ENCODE results near the gene NSMCE4A.
"Not testable (repeated sequence)": the region's sequence is repeated elsewhere in the genome, so short reads cannot be mapped to it uniquely, and the experiment has no call there.

The NSMCE4A gene

GRCh38 chr10:121988361-121989324, 13.6 kb upstream of the NSMCE4A start, which contains the start of gene TACC2:
Gene TACC2, plus strand, starts transcription at chr10:121989163. Its CDS starts 32,819 bp downstream, at chr10:122021982.
- no peak for DNase-seq

GRCh38 chr10:121984463-121984862, 9.4 kb upstream of the NSMCE4A start:
- no peak for DNase-seq

GRCh38 chr10:121983852-121984251, 8.8 kb upstream of the NSMCE4A start:
- no peak for DNase-seq

- DNase-seq, result no peak
Measured at GRCh38 chr10:121981346-121981745, 6.3 kb upstream of the NSMCE4A start.

GRCh38 chr10:121978511-121978910, 3.5 kb upstream of the NSMCE4A start:
- no peak for DNase-seq

GRCh38 chr10:121976607-121977006, 1.6 kb upstream of the NSMCE4A start:
- DNase-seq, result no peak

- DNase-seq, result no peak
Measured at GRCh38 chr10:121975295-121976086, 474 bp upstream of the NSMCE4A start.

- no peak for DNase-seq
Measured at GRCh38 chr10:121974019-121974534, 940 bp downstream of the NSMCE4A start.

- DNase-seq, result not testable (repeated sequence)
Measured at GRCh38 chr10:121969086-121969485, 5.9 kb downstream of the NSMCE4A start.

- no peak for DNase-seq
Measured at GRCh38 chr10:121965996-121966395, 9.0 kb downstream of the NSMCE4A start.

- DNase-seq, result no peak
Measured at GRCh38 chr10:121961456-121961855, 13.6 kb downstream of the NSMCE4A start.

GRCh38 chr10:121959671-121960070, 15.3 kb downstream of the NSMCE4A start:
- DNase-seq, result no peak

GRCh38 chr10:121956111-121957061, 18.6 kb downstream of the NSMCE4A start:
- DNase-seq, result no peak

- DNase-seq, result no peak
Measured at GRCh38 chr10:121952226-121952625, 22.8 kb downstream of the NSMCE4A start.

- DNase-seq, result no peak
Measured at GRCh38 chr10:121949451-121949850, 25.6 kb downstream of the NSMCE4A start.

- DNase-seq, result no peak
Measured at GRCh38 chr10:121949049-121949448, 26.0 kb downstream of the NSMCE4A start.

GRCh38 chr10:121947343-121948330, 27.4 kb downstream of the NSMCE4A start:
- DNase-seq, result no peak

GRCh38 chr10:121942749-121943416, 32.1 kb downstream of the NSMCE4A start:
- DNase-seq, result no peak

GRCh38 chr10:121941532-121941931, 33.5 kb downstream of the NSMCE4A start:
- no peak for DNase-seq

GRCh38 chr10:121936295-121936694, 38.7 kb downstream of the NSMCE4A start:
- no peak for DNase-seq

Data from NCI-H1930 (cell line).